CD4-positive, alpha-beta memory T cell (primary cell): ENCODE data around the gene KCNQ1. TPM values are rescaled to one million over a fixed set of nuclear protein-coding genes. Genes with fewer than 3 reads are reported as not detected.

Experiments used
- CTCF ChIA-PET: fragments of 350-600 bp; sonication (Branson Sonifier 250); formaldehyde crosslinking; loops from one replicate; lab custom pipeline; 2021; ENCODE audit warnings: inconsistent platforms; ENCODE audit not compliant: partially characterized antibody; lab: Charles Lee
- POLR2A ChIA-PET: fragments of 350-600 bp; sonication (Branson Sonifier 250); formaldehyde crosslinking; loops from one replicate; lab custom pipeline; 2021; ENCODE audit not compliant: partially characterized antibody; lab: Charles Lee
- DNase-seq, 5 donors: peaks; one replicate each; pipeline versions ENCODE4 v3.0.0 to v3.0.0-alpha.2; 2020 to 2022; ENCODE audit warnings: mixed read lengths in 1 of 5
- H3K27ac ChIP-seq: one replicate; pipeline ENCODE4 v1.7.0; 2013; ENCODE audit warnings: low read depth, low read length
- H3K27me3 ChIP-seq: 2 replicates; pipeline ENCODE4 v1.7.0; 2013; ENCODE audit warnings: mild to moderate bottlenecking, low read length, moderate library complexity; ENCODE audit not compliant: insufficient read depth
- H3K36me3 ChIP-seq: 2 replicates; pipeline ENCODE4 v1.7.0; 2013; ENCODE audit warnings: mild to moderate bottlenecking, low read length, moderate library complexity; ENCODE audit not compliant: insufficient read depth
- H3K4me1 ChIP-seq: 2 replicates; pipeline ENCODE4 v1.7.0; 2013; ENCODE audit warnings: mild to moderate bottlenecking, low read length, moderate library complexity; ENCODE audit not compliant: insufficient read depth
- H3K4me3 ChIP-seq, 2 donors: one replicate each; pipeline ENCODE4 v1.7.0; 2013; ENCODE audit warnings: low read length in 2 of 2, mild to moderate bottlenecking in 1 of 2
- H3K9me3 ChIP-seq, 2 donors: one replicate each; pipeline ENCODE4 v1.7.0; 2013; ENCODE audit warnings: low read length in 2 of 2, control low read depth in 1 of 2; ENCODE audit not compliant: control insufficient read depth in 1 of 2
- H3K27ac Mint-ChIP-seq, 7 donors: one replicate each; pipeline ENCODE4 v1.8.0; 2020 to 2021; ENCODE audit warnings: mixed read lengths in 7 of 7, mild to moderate bottlenecking in 6 of 7, inconsistent platforms in 3 of 7, moderate library complexity in 3 of 7
- H3K27me3 Mint-ChIP-seq, 2 donors: one replicate each; pipeline ENCODE4 v1.8.0; 2020 to 2021; ENCODE audit warnings: mixed read lengths in 2 of 2
- H3K36me3 Mint-ChIP-seq, 2 donors: one replicate each; pipeline ENCODE4 v1.8.0; 2020 to 2021; ENCODE audit warnings: mixed read lengths in 2 of 2, inconsistent platforms in 1 of 2, mild to moderate bottlenecking in 1 of 2
- H3K4me1 Mint-ChIP-seq, 4 donors: one replicate each; pipeline ENCODE4 v1.8.0; 2020 to 2021; ENCODE audit warnings: mixed read lengths in 4 of 4, mild to moderate bottlenecking in 1 of 4
- H3K4me3 Mint-ChIP-seq, 8 donors: one replicate each; pipeline ENCODE4 v1.8.0; 2020 to 2021; ENCODE audit warnings: mixed read lengths in 8 of 8, mild to moderate bottlenecking in 7 of 8, moderate library complexity in 6 of 8, inconsistent platforms in 3 of 8
- H3K9me3 Mint-ChIP-seq, 8 donors: one replicate each; pipeline ENCODE4 v1.8.0; 2020 to 2021; ENCODE audit warnings: mixed read lengths in 8 of 8, mild to moderate bottlenecking in 5 of 8, inconsistent platforms in 3 of 8, moderate library complexity in 1 of 8
- intact Hi-C: fragments of 100-400 bp; cut with micrococcal nuclease; formaldehyde crosslinking; loops from one replicate; pipeline ENCODE4 v1.15.1; 2023
- polyA plus RNA-seq, 2 donors: library from polyadenylated mRNA; unstranded; fragments of 300-500 nt; fragmentation: Illumina TruSeq; gene quantifications; one replicate each; pipeline ENCODE4 v1.2.3, GENCODE V29; 2021
- total RNA-seq, 2 experiments: library from RNA; stranded (reverse); gene quantifications; one replicate each; pipeline ENCODE4 v1.2.3, GENCODE V29; 2021

Gene KCNQ1
- total and polyA plus RNA-seq, 4 experiments from 2014 or later: 5.4 to 21.7 (median 21.5) TPM

DNA sequence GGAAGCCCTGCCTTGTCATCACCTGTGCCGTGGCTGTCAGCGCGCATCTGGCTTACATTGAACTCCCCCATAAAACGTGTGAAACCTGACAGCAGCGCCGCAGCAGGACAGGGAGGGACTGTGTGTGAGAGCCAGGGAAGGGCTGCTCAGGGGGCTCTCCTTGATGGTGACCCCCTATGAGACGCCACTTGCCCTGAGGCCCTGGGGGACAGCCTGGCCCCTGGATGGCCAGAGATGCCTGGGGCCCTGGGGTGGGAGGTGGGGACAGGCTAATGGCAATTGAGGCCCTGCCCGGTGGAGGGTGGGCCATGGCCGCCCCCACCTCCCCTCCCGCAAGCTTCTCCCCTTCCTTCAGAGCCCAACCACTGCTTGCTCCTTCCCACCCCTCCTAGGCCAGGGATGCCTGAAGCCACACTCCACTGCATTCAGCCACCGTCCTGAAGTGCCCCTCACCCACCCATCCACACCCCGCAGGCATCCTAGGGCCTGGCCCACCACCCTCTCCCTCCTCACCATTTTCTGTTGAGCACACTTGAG lies 290.3 kb downstream of the KCNQ1 start:
- no peak overlapping the region for H3K4me3 ChIP-seq
- H3K36me3 Mint-ChIP-seq: no peaks in the 10 kb centered on the region
- H3K27ac Mint-ChIP-seq: no peak overlapping the region
- no peak overlapping the region for H3K4me3 Mint-ChIP-seq
- H3K27ac ChIP-seq: no peak overlapping the region
- intact Hi-C loops: no loop called here
- no peaks in the 10 kb centered on the region for H3K4me1 Mint-ChIP-seq
- H3K27me3 ChIP-seq: no peaks in the 10 kb centered on the region
- no peaks in the 10 kb centered on the region for H3K36me3 ChIP-seq
- H3K9me3 ChIP-seq: no peaks in the 10 kb centered on the region
- ChIA-PET CTCF (no interaction called here), POLR2A (no interaction called here)
- H3K27me3 Mint-ChIP-seq: no peaks in the 10 kb centered on the region
- H3K9me3 Mint-ChIP-seq: peaks cover 0 to 4% (median 0%) of the 10 kb centered on the region in 8 donors
- DNase-seq: no peak
- H3K4me1 ChIP-seq: no peaks in the 10 kb centered on the region

DNA sequence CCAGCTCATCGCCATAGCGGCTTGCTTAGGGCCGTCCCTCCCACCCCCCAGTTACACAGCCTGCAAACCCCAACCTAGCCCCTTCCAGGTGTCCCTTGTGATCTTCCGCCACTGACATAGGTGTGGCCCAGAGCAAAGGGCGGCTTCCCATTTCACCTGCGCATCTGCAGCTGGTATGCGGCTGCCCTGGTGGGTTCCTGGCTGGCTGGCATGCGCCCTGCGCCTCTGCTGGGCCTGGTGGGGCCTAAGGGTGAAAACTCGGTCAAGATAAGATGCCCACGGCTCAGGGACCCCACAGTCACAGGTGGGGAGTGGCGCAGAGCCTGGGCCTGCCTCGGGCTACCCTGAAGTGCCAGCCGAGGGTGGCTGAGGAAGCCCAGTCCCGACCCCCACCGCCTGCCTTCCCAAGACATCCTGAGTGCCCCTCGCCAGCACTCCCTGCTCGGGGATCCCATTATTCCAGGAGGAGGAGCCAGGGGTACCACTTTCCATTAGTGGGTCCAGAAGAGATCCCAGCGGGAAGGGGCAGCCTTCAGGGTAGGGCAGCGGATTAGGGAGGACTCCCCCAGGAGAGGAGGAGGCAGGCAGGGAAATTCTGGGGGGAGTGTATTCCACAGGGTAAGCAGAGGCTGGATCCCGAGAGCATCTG lies 291.9 kb downstream of the KCNQ1 start:
- H3K36me3 Mint-ChIP-seq: no peaks in the 10 kb centered on the region
- Histone ChIP-seq H3K27me3 (no peaks in the 10 kb centered on the region), H3K9me3 (no peaks in the 10 kb centered on the region), H3K27ac (no peak overlapping the region), H3K4me1 (no peaks in the 10 kb centered on the region), H3K4me3 (no peak overlapping the region), H3K36me3 (no peaks in the 10 kb centered on the region)
- no peaks in the 10 kb centered on the region for H3K4me1 Mint-ChIP-seq
- ChIA-PET CTCF (no interaction called here), POLR2A (no interaction called here)
- no peak for DNase-seq
- H3K4me3 Mint-ChIP-seq: no peak overlapping the region
- no peaks in the 10 kb centered on the region for H3K27me3 Mint-ChIP-seq
- no peaks in the 10 kb centered on the region for H3K9me3 Mint-ChIP-seq
- H3K27ac Mint-ChIP-seq: no peak overlapping the region
- intact Hi-C loops: no loop called here

DNA sequence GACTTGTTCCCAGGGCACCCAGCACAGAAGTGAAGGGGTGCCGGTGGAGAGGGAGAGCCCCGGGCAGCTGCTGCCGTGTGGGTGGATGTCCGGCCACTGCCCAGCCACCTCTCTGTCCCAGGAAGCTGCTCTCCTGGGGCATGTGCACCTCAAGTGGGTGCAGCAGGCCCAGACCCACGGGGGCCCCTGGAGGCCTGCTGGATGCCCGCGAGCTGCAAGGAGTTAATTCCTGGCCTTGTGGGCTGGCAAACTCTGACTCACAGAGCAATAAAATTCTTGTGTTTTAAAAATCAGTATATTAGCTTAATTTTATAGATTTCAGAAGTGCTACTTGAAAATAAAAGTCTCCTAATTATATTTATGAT lies 292.4 kb downstream of the KCNQ1 start:
- H3K27ac Mint-ChIP-seq: no peak overlapping the region
- no peak for DNase-seq
- CTCF ChIA-PET: no interaction called here

DNA sequence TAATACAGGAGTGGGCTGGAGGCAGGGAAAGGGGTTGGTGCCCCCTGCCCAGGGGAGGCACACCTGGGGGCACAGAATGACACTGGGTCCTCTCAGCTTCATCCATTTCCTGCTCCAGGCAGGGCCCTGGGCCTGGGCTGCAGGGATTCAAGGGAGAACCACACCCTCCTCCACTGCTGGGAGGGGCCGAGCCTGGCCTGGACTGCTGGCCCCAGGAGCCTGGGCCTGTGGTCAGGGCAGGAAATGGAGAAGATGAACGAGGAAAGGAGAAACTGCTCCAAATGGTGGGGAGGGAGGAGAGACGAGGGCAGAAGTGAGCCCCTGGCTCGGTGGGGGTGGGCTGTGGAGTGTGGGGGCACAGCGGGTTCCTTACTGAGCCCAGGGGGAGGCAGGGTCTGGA lies 293.1 kb downstream of the KCNQ1 start:
- no peaks in the 10 kb centered on the region for H3K27me3 Mint-ChIP-seq
- intact Hi-C loops: no loop called here

More for the DNA sequence above, 292.4 kb downstream of the KCNQ1 start:
- intact Hi-C loops: no loop called here
- no peak overlapping the region for H3K4me3 ChIP-seq
- Mint-ChIP-seq H3K9me3 (no peaks in the 10 kb centered on the region), H3K4me3 (no peak overlapping the region), H3K27me3 (no peaks in the 10 kb centered on the region), H3K36me3 (no peaks in the 10 kb centered on the region), H3K4me1 (no peaks in the 10 kb centered on the region)
- no peak overlapping the region for H3K27ac ChIP-seq
- no peaks in the 10 kb centered on the region for H3K9me3 ChIP-seq
- no peaks in the 10 kb centered on the region for H3K4me1 ChIP-seq
- H3K27me3 ChIP-seq: no peaks in the 10 kb centered on the region
- H3K36me3 ChIP-seq: no peaks in the 10 kb centered on the region
- POLR2A ChIA-PET: no interaction called here

DNA sequence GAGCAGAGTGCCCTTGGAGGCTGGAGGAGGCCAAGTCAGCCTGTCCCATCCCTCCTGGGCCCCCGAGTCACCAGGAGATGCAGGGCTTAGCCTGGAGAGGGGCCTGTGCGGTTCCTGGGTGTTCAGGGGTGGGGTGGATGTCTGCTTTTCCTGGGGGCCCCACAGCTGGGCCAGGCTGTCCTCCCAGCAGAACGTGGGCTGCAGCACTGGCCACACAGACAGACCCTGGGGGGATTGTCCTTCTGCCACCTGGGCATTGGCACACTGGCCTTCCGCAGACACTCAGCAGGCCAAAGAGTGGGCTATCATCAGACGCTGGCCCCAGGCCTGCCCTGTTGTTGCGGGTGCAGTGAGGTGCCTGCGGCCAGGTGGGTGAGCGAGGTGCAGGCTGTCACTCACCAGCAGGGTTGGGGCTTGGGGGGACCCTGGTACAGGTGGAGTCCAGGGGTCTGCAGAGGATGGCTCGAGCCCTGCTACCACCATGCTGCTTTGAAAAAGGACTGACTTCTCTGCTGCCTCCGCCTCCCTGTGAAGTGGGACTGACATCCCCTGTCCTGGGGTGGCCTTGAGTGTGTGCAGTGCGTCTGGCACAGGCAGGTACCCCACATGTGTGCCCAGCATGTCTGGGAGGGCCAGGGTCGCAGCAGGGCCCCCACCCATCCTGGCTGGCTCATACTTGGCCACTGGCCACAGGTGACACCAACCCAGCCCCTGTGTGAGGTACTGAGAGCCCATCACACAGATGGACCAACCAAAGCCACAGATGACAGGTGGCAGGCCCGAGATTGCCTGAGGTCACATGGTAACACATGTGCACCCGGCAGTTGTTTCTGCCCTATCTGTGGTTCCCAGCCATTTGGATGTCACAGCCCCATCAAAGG lies 294.0 kb downstream of the KCNQ1 start:
- no peak overlapping the region for H3K4me3 Mint-ChIP-seq
- ChIA-PET CTCF (no interaction called here), POLR2A (no interaction called here)
- no peak overlapping the region for H3K27ac Mint-ChIP-seq
- Histone ChIP-seq H3K4me3 (no peak overlapping the region), H3K4me1 (no peaks in the 10 kb centered on the region), H3K36me3 (no peaks in the 10 kb centered on the region), H3K27ac (no peak overlapping the region), H3K9me3 (no peaks in the 10 kb centered on the region), H3K27me3 (no peaks in the 10 kb centered on the region)
- intact Hi-C loops: no loop called here
- no peaks in the 10 kb centered on the region for H3K9me3 Mint-ChIP-seq
- no peaks in the 10 kb centered on the region for H3K4me1 Mint-ChIP-seq
- no peaks in the 10 kb centered on the region for H3K36me3 Mint-ChIP-seq
- DNase-seq: no peak
- no peaks in the 10 kb centered on the region for H3K27me3 Mint-ChIP-seq

More for the DNA sequence above, 293.1 kb downstream of the KCNQ1 start:
- DNase-seq: no peak
- H3K9me3 ChIP-seq: no peaks in the 10 kb centered on the region
- no peaks in the 10 kb centered on the region for H3K4me1 ChIP-seq
- POLR2A ChIA-PET: no interaction called here
- no peak overlapping the region for H3K4me3 ChIP-seq
- H3K27ac Mint-ChIP-seq: no peak overlapping the region
- no peaks in the 10 kb centered on the region for H3K27me3 ChIP-seq
- H3K4me1 Mint-ChIP-seq: no peaks in the 10 kb centered on the region
- no peak overlapping the region for H3K4me3 Mint-ChIP-seq
- H3K27ac ChIP-seq: no peak overlapping the region
- CTCF ChIA-PET: no interaction called here
- H3K9me3 Mint-ChIP-seq: no peaks in the 10 kb centered on the region
- no peaks in the 10 kb centered on the region for H3K36me3 Mint-ChIP-seq
- no peaks in the 10 kb centered on the region for H3K36me3 ChIP-seq

DNA sequence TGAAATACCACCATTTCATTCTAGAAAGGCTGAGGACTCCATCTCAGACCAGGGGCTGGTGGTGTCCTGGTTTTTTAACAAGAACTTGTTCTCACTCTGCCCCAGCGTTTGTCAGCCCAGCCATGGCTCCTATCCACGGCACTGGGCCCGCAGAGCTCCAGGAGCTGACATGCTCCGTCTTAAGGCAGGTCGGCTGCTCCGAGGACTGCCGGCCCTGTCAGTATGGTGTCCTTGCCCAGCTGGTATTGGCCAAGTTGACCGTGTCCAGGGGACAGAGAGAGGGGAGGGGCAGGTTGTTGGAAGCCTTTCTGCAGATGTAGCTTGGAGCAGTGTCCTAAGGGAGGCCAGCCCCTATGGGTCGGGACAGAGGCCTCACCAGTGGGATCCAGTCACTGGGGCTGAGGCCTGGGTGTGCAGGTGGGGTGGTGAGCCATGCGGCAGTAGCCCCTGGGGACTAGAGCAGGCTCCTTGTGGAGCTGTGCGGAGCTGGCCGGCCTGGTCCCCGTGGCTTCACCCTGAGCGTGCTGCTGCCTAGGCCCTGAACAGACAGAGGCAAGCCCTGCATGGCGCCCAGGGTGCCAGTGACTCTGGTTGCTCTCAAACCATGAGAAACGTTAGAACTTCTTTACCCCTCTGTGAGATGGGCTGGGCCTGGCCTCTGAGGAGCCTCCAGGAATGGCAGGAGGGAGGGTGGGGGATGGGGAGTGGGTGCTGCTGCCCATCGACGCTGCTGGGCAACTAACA lies 294.9 kb downstream of the KCNQ1 start:
- Mint-ChIP-seq H3K9me3 (no peaks in the 10 kb centered on the region), H3K27ac (no peak overlapping the region), H3K27me3 (no peaks in the 10 kb centered on the region), H3K4me3 (no peak overlapping the region), H3K4me1 (no peaks in the 10 kb centered on the region), H3K36me3 (no peaks in the 10 kb centered on the region)
- ChIA-PET POLR2A (no interaction called here), CTCF (no interaction called here)
- Histone ChIP-seq H3K4me1 (no peaks in the 10 kb centered on the region), H3K4me3 (no peak overlapping the region), H3K36me3 (no peaks in the 10 kb centered on the region), H3K27me3 (no peaks in the 10 kb centered on the region), H3K9me3 (no peaks in the 10 kb centered on the region), H3K27ac (no peak overlapping the region)
- intact Hi-C loops: no loop called here
- DNase-seq: no peak

DNA sequence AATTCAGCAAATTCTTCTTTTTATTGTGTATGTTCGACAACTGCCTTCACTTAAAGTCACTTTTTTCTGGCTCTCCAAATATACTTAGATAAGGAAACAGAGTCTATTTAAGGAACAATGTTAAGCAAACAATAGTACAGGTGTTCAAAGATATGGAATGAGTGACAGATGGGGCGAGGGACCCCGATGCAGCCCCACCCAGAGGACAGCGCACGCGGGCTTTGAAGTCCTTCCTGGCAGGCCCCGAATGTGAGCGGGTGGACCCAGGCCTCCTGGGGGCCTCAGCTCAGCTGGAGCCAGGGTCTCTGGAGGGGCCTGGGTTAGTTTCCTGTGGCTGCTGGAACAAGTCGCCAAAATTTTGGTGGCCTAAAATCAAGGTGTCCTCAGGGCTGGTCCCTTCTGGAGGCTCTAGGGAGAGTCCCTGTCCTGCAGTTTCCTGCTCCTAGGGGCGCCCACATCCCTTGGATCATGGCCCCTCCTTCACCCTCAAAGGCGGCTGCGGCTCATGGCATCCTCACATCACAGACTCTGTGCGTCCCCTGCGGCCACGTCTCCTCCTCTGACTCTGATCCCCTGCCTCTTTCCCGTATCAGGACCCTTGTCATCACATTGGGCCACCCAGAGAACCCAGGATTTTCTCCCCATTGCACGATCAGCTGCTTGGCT lies 295.6 kb downstream of the KCNQ1 start:
- Histone ChIP-seq H3K4me3 (no peak overlapping the region), H3K27me3 (no peaks in the 10 kb centered on the region), H3K9me3 (no peaks in the 10 kb centered on the region), H3K27ac (no peak overlapping the region), H3K36me3 (no peaks in the 10 kb centered on the region), H3K4me1 (no peaks in the 10 kb centered on the region)
- no peaks in the 10 kb centered on the region for H3K36me3 Mint-ChIP-seq
- no peaks in the 10 kb centered on the region for H3K4me1 Mint-ChIP-seq
- H3K9me3 Mint-ChIP-seq: no peaks in the 10 kb centered on the region
- DNase-seq: no peak
- ChIA-PET POLR2A (no interaction called here), CTCF (no interaction called here)
- intact Hi-C loops: no loop called here
- no peak overlapping the region for H3K4me3 Mint-ChIP-seq
- no peaks in the 10 kb centered on the region for H3K27me3 Mint-ChIP-seq
- H3K27ac Mint-ChIP-seq: peak overlapping the region in 1 of 7 donors; percentile 6
